HG03159 (cell line): Measurements from ENCODE around the gene IGSF9.
A peak's percentile ranks its signal among the peaks of the same experiment; 100 is the strongest.

Experiments used
- ATAC-seq: cut with Tn5 transposase; IDR thresholded peaks from one replicate; pipeline ENCODE4 v1.9.1; 2021; ENCODE audit warnings: mild to moderate bottlenecking, moderate library complexity; ENCODE audit not compliant: unreplicated experiment

Gene IGSF9

DNA sequence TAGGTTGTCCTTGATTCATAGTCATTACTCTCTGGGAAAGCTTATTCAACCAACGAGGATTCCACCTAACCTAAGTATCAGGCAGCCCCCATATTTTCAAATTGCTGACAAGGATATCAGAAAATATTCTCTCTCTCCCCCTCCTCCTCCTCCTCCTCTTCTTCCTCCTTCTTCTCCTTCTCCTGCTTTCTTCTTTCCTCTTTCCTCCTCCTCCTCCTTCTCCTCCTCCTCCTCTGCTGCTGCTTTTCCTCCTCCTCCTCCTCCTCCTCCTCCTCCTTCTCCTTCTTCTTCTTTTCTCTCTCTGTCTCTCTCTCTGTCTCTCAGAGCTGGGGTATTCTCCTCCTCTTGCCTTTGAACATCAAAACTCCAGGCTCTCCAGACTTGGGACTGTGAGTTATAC is 2.5 kb upstream of the IGSF9 start:
- no peak for ATAC-seq

GRCh38 chr1:159946242-159947187 is 1.1 kb upstream of the IGSF9 start:
- ATAC-seq: no peak

GRCh38 chr1:159944623-159945455 is 574 bp downstream of the IGSF9 start:
- no peak for ATAC-seq

GRCh38 chr1:159943908-159944622 is 1.3 kb downstream of the IGSF9 start:
- ATAC-seq: no peak

- ATAC-seq: no peak
Measured at GRCh38 chr1:159943278-159943640, 2.2 kb downstream of the IGSF9 start.

DNA sequence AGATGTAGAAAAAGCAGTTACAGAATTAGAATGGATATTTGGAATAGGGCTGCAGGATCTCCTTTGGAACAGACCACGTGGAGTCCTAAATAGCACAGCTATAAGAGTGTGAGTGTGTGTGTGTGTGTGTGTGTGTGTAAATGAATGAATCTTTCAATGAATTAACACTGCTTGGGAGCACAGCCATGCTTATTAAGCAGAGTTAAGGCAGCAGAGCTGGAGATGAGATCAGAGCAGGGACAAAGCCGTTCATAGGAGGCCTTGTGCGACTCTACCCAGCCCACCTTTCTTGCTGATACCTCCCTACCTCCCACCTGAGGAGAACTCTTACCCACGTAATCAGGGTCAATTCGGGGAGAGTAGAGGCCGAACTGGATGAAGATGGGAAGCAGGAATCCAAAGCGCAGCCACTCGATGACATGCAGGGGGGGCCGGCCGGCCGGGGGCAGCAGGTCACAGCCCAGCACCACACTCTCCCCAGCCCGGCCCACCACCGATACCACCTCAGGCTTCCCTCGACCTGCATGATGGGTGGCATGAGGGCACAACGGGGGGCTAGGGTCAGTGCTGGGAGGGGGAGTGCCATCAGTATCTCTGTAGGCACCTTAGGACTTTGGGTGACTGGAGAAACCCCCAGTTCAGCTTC is 2.7 kb downstream of the IGSF9 start:
- no peak for ATAC-seq

GRCh38 chr1:159941591-159942560 is 3.5 kb downstream of the IGSF9 start:
- ATAC-seq: no peak

- no peak for ATAC-seq
Measured at GRCh38 chr1:159941141-159941540, 4.3 kb downstream of the IGSF9 start.

DNA sequence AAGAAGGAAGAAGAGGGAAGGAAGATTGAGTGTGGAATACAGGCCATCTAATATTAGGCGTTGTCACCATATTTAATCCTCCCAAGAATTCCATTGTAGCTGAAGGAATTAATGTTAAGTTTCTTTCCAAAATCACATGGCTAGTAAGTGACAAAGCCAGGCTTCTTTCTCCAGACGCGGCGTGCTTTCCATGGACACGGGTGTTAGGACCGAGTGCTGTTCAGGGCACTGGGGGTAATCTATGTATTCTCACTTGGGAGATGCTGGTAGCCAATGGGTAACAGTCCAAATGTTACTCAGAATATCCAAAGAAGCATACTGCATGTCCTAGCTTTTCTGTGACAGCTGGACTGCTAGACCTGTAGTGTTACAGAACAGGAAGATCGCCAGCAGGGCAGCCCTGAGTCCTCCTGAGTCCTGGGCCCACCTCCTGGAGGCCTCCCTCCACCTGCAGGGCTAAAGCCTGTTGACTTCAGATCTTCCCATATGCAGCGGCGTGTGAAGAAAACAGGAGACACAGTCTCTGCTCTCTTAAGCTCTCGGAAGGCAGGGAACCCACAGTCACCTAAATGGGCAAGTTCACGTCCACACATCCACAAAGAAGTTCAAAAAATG is 5.3 kb downstream of the IGSF9 start:
- ATAC-seq: no peak

DNA sequence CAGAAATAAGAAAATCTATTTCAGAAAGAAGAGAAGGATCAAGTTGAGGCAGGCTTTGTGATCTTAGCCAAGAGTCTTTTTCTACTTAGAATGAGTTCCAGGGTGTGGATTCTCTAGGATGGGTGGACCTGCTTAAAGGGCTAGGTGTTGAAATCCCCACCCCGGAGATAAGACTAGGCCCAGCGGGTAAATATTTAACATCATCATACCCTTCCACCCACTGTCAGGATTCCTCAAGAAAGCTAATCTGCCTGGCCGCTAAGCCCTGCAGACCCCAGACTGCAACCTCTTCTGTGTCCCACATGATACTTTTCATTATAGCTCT is 5.8 kb downstream of the IGSF9 start:
- ATAC-seq: no peak

DNA sequence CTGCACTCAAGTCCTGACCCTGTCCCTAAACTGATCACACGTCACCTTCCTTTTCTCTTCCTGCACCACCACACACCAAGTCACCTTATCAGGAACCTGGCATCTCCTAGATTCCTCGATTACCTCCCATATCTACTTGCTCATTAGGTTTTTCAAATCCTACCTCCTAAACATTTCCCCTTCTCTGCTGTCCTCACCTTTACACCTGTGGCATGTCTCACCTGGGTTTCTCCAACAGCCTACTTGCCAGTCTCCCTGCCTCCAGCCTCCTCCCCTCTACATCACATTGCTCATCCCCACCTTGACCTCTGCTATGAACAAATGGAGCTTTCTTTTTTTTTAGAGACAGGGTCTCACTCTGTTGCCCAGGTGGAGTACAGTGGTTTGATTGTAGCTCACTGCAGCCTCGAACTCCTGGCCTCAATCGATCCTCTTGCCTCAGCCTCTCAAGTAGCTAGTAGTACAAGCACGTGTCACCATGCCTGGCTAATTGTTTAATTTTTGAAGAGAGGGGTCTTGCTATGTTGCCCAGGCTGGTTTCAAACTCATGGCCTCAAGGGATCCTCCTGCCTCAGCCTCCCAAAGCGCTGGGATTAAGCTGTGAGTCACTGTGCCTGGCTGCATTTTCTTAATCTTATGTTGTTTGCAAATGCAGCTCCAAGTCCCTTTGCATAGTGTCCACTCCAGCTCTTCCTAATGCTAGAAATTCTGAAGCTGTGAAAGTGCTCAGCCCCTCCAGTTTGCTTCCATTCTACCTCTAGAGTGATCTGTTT is 6.3 kb downstream of the IGSF9 start:
- ATAC-seq: no peak

DNA sequence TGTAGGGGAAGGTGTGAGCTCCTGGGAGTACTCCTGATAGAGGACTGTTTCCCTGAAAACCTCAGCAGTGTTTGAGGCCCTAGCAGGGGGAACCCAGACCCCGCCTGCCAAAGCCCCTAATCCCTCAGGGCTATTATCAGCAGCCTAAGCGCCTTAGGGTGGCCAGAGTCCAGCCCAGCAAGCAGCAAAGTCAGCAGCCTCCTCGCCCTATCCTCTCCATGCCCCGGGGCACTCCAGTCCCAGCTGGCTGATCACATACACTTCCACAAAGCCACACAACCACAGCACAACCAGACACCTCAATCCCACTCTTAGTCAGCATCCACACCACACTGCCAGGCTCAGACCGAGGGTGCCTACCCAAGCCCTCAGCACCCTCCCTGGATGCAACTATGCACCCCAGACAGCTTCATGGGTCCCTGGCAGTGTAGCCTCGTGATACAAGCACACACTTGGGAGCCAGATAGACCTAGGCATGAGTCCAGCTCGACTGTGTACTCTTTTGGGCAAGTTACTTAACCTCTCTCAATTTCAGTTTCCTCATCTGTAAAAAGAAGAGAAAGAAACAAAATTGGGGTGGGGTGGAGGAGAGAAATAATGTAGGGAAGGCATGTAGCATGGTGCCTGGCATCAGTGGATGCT is 7.1 kb downstream of the IGSF9 start:
- ATAC-seq: no peak

DNA sequence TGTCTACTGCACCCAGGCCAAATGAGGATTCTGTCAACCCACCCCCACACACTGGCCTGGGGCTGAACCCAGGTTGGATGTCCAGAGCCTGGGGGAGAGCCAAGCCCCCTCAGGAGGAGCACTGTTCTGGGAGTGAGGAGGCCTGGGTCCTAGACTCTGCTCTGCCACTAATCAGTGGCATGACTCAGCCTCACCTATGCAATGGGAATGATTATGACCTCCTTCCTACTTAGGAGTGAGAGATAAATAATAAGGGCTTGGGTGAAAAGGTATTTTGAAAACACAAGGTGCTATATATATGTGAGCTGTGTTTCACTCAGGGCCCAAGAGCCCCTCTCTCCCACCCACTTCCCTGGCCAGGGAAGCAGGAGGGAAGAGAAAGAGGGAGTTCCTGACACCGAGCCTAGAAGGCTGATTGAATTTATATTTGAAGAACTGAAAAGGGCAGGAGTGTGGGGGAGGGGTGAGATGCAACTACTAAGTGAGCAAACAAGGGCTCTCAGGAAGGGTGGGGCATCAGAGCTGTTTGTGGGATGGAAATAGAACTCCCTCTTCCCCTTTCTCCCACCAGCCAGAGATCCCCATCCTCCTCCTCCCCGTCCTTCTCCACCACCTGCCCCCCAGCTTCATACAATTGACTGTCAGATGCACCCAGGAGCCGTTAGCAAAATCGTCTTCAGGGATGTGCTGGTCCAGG is 8.2 kb downstream of the IGSF9 start:
- ATAC-seq: no peak

DNA sequence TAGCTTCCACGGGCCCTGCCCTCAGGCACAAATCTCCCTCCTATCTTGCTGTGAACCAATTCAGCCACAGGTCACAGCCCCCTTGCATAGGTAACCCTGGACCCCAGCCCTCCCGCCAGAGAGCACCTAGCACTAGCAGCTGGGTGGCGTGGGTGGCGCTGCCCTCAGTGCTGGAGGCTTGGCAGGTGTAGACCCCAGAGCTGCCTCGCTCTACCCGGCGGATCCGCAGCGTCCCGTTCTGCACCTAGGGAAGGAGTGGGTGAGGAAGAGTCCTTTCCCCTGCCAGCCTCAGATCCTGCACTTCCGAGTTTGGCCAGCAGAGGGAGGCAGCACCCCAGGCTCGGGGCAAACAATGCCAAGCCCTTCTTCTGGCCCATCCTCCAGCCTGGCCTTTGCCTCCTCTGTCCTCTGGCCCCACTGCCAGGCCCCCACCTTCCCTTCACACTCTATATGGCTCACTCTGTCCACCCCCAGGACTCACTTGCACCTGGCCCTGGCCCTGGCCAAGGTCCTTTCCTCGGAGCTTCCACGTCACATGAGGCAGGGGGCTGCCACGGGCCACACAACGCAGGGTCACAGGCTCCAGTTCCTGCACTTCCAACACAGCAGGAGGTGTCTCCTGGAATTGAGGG is 9.0 kb downstream of the IGSF9 start:
- peak; percentile 59 for ATAC-seq

GRCh38 chr1:159935719-159936272 is 9.6 kb downstream of the IGSF9 start:
- no peak for ATAC-seq

- no peak for ATAC-seq
Measured at GRCh38 chr1:159935305-159935704, 10.1 kb downstream of the IGSF9 start.
